A673 (cell line): Measurements from ENCODE around the gene LPIN3. TPM values are rescaled to one million over a fixed set of nuclear protein-coding genes. Genes with fewer than 3 reads are reported as not detected.

Experiments used
- BruUV-seq: library from RNA; stranded (reverse); fragments of 400-500 nt; replicated peaks from 2 replicates; lab custom pipeline; 2021; lab: Mats Ljungman, UMichigan
- CTCF ChIA-PET: fragments of 300-600 bp; sonication (Branson Sonifier 250); formaldehyde crosslinking; loops from one replicate; lab custom pipeline; 2022; ENCODE audit warnings: antibody characterized with exemption; lab: Charles Lee
- POLR2A ChIA-PET: fragments of 300-600 bp; sonication (Branson Sonifier 250); formaldehyde crosslinking; loops from one replicate; lab custom pipeline; 2022; ENCODE audit warnings: antibody characterized with exemption; ENCODE audit not compliant: low non-redundant PET; lab: Charles Lee
- DNase-seq: peaks from one replicate; pipeline ENCODE4 v3.0.0-alpha.2; 2015; ENCODE audit warnings: low spot score
- H3K27ac ChIP-seq: fragments of 200-600 bp; sonication (generic); 2 replicates; pipeline ENCODE4 v1.5.1; 2016; ENCODE audit warnings: mixed run types, low read depth, mild to moderate bottlenecking, mixed read lengths, antibody characterized with exemption, low read length; ENCODE audit not compliant: poor library complexity, severe bottlenecking
- H3K27me3 ChIP-seq: fragments of 200-600 bp; sonication (generic); replicated peaks from 2 replicates; pipeline ENCODE4 v1.6.1; 2017; ENCODE audit warnings: mixed run types, low read depth, mild to moderate bottlenecking, mixed read lengths, antibody characterized with exemption, low read length; ENCODE audit not compliant: insufficient read depth, poor library complexity
- H3K36me3 ChIP-seq: fragments of 200-600 bp; sonication (generic); 2 replicates; pipeline ENCODE4 v1.6.1; 2016; ENCODE audit warnings: mixed run types, mild to moderate bottlenecking, mixed read lengths, antibody characterized with exemption, low read length; ENCODE audit not compliant: insufficient read depth, poor library complexity, severe bottlenecking
- H3K4me1 ChIP-seq: fragments of 200-600 bp; sonication (generic); 2 replicates; pipeline ENCODE4 v1.6.1; 2017; ENCODE audit warnings: mixed run types, mild to moderate bottlenecking, mixed read lengths, antibody characterized with exemption, low read length; ENCODE audit not compliant: insufficient read depth, poor library complexity, severe bottlenecking
- H3K4me3 ChIP-seq: fragments of 200-600 bp; sonication (generic); 2 replicates; pipeline ENCODE4 v1.5.1; 2016; ENCODE audit warnings: low read depth, mixed run types, mild to moderate bottlenecking, mixed read lengths, low read length; ENCODE audit not compliant: poor library complexity, severe bottlenecking
- H3K9me3 ChIP-seq: fragments of 200-600 bp; sonication (generic); 2 replicates; pipeline ENCODE4 v1.6.1; 2016; ENCODE audit warnings: mixed run types, low read depth, mild to moderate bottlenecking, mixed read lengths, antibody characterized with exemption, low read length; ENCODE audit not compliant: poor library complexity, severe bottlenecking
- EZH2 ChIP-seq: fragments of 200-600 bp; sonication (generic); IDR thresholded peaks from 2 replicates; pipeline ENCODE4 v1.6.1; 2017; ENCODE audit warnings: borderline replicate concordance, low read depth, mild to moderate bottlenecking, mixed read lengths, antibody characterized with exemption, low read length; ENCODE audit not compliant: poor library complexity, severe bottlenecking
- intact Hi-C: fragments of 100-400 bp; cut with micrococcal nuclease; formaldehyde crosslinking; loops from one replicate; pipeline ENCODE4 v1.10.0; 2022; ENCODE audit not compliant: unreplicated experiment
- total RNA-seq: library from RNA; stranded (reverse); gene quantifications from 2 replicates; pipeline ENCODE4 v1.2.3, GENCODE V29; 2021
- TF ChIP-seq, protein P1 (sequence below): fragments of 300-800, 200-600 bp; sonication (generic); conservative IDR thresholded peaks from 2 replicates; pipeline ENCODE4 v1.5.1; 2017; ENCODE audit warnings: low read depth, mild to moderate bottlenecking, antibody characterized with exemption, low read length, moderate library complexity, mixed read lengths

Gene LPIN3
- total RNA-seq, 1 experiment from 2014 or later, result 1.3 TPM

DNA sequence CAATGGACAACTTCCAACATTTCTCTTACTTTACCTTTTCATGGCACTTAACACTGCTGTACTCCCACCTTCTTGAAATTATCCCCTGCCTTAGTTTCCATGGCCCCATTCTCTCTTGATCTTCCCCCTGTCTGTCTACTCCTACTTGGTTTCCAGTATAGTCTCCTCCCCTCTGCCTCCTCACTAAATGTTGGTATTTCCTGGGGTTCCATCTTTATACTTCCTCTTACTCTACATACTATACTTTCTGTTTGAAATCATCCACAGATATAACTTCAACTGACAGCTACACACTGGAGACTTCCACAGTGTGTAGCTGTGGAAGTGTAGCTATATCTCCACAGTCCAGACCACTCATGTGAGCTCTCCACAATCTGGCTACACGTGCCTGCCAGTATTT, 36.6 kb upstream of the LPIN3 start:
- BruUV-seq, result no TSS peak
- Histone ChIP-seq H3K9me3 (no peaks in the 10 kb centered on the region), H3K27me3 (no peaks in the 10 kb centered on the region), H3K27ac (no peak overlapping the region), H3K4me1 (no peaks in the 10 kb centered on the region), H3K4me3 (no peak overlapping the region), H3K36me3 (no peaks in the 10 kb centered on the region)
- ChIA-PET POLR2A (no interaction called here), CTCF (no interaction called here)
- no peak for DNase-seq
- TF ChIP-seq, protein P1, sequence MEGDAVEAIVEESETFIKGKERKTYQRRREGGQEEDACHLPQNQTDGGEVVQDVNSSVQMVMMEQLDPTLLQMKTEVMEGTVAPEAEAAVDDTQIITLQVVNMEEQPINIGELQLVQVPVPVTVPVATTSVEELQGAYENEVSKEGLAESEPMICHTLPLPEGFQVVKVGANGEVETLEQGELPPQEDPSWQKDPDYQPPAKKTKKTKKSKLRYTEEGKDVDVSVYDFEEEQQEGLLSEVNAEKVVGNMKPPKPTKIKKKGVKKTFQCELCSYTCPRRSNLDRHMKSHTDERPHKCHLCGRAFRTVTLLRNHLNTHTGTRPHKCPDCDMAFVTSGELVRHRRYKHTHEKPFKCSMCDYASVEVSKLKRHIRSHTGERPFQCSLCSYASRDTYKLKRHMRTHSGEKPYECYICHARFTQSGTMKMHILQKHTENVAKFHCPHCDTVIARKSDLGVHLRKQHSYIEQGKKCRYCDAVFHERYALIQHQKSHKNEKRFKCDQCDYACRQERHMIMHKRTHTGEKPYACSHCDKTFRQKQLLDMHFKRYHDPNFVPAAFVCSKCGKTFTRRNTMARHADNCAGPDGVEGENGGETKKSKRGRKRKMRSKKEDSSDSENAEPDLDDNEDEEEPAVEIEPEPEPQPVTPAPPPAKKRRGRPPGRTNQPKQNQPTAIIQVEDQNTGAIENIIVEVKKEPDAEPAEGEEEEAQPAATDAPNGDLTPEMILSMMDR, result no peak
- TF ChIP-seq EZH2, result no peak
- intact Hi-C loops, result no loop called here

DNA sequence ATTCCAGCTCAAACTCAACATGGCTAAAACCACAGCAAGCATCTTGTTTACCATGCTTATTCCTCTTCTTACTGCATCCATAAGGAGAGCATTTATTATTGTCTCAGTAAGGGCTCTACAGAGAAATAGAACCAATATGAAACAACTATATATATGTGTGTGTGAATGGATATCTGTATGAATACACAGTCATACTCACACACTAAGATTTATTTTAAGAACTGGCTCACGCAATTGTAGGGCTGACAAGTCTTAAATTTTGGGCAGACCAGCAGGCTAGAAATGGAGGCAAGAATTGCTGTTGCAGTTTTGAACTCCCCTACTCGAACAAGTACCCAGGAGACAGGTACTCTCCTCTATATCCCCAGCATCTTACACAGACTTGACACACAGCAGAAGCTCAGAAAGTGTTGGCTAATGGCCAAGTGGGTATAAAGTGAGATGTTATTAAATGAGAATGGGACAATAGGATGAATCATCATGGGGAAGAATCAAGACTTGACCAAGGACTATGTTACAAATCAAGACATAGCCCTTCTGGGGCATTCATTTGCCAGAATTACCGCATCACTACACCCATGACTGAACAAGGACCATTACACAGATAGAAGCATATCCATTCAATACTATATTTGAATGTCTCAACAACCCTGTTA, 36.1 kb upstream of the LPIN3 start:
- ChIA-PET CTCF (no interaction called here), POLR2A (no interaction called here)
- BruUV-seq, result no TSS peak
- TF ChIP-seq, protein P1, result no peak
- no peak for TF ChIP-seq EZH2
- Histone ChIP-seq H3K27ac (no peak overlapping the region), H3K4me3 (no peak overlapping the region), H3K36me3 (no peaks in the 10 kb centered on the region), H3K4me1 (no peaks in the 10 kb centered on the region), H3K9me3 (no peaks in the 10 kb centered on the region), H3K27me3 (no peaks in the 10 kb centered on the region)
- intact Hi-C loops, result no loop called here
- DNase-seq, result no peak

DNA sequence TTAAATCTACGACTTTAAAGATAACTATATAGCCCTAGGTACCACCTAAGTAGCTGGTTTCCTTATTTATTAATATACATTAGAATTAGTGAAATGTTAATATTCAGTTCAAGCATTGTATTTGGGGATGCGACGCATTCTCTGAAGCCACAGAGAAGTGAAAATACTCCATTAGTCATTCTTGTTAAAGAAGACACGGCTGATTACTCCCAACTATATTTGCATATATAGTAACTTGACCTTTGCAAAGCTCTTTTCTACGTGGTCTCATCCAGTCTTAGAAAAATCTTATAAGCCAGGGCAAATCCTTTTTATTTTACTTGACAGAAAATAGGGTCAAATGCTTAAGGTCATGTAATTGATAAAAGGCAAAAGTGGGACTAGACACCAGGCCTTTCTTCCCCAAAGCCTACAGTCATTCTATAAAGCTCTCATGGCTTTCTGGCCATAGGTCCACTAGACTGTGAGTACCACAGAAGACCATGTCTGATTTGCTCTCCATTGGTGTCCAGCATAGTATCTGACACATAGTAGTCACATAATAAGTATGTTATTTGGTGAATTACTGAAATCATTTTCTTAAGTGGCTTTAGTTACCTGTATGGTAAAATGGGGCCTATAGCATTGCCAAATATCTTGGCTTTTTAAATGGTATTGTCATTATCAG, 34.4 kb upstream of the LPIN3 start:
- ChIA-PET POLR2A (no interaction called here), CTCF (no interaction called here)
- no peak for DNase-seq
- intact Hi-C loops, result no loop called here
- Histone ChIP-seq H3K4me1 (no peaks in the 10 kb centered on the region), H3K9me3 (no peaks in the 10 kb centered on the region), H3K27ac (no peak overlapping the region), H3K36me3 (no peaks in the 10 kb centered on the region), H3K4me3 (no peak overlapping the region), H3K27me3 (no peaks in the 10 kb centered on the region)
- no peak for TF ChIP-seq EZH2
- TF ChIP-seq, protein P1, result no peak
- no TSS peak for BruUV-seq
